ENCODE data around the gene FBXO36. TPM values are rescaled to one million over a fixed set of nuclear protein-coding genes. Genes with fewer than 3 reads are reported as not detected.
"Not testable (repeated sequence)": the region's sequence is repeated elsewhere in the genome, so short reads cannot be mapped to it uniquely, and the experiment has no call there.

Gene FBXO36
- total and polyA plus RNA-seq, 2 experiments from 2014 or later = 5.3 to 6.3 TPM

- H3K79me2 ChIP-seq (ENCODE audit: insufficient read depth) = no peaks in the 10 kb centered on the region
- DNase-seq = no peak
- 89 to 92% methylated on average over 6 of the region's 6 CpGs for WGBS, 2 experiments (ENCODE audit: low coverage in 1 of 2, low lambda C conversion rate in 2 of 2, missing lambda C conversion rate in 2 of 2)
- H3K4me2 ChIP-seq (ENCODE audit: unreplicated experiment) = no peak overlapping the region
- H3K9me2 ChIP-seq (ENCODE audit: insufficient read depth) = no peaks in the 10 kb centered on the region
- H3K9ac ChIP-seq = no peak overlapping the region
- no peaks in the 10 kb centered on the region for H3K36me3 ChIP-seq (ENCODE audit: low read depth)
- no peak overlapping the region for H3K27ac ChIP-seq
- H3F3A ChIP-seq (ENCODE audit: insufficient read depth) = no peaks in the 10 kb centered on the region
- H4K20me1 ChIP-seq (ENCODE audit: insufficient read depth) = no peaks in the 10 kb centered on the region
- H2AFZ ChIP-seq = no peak overlapping the region
- no peaks in the 10 kb centered on the region for H3K27me3 ChIP-seq (replicated peaks; ENCODE audit: insufficient read depth)
- TF ChIP-seq EZH2 (IDR thresholded peaks at IDR 0.05; ENCODE audit: insufficient read depth, poor library complexity, severe bottlenecking) = no peak
- TF ChIP-seq EZH2phosphoT487 (IDR thresholded peaks at IDR 0.05; ENCODE audit: insufficient read depth, low read depth) = no peak
- in situ Hi-C loops (cut with MboI) = no loop called here
- no peak overlapping the region for H3K4me3 ChIP-seq
- H3K9me3 ChIP-seq (ENCODE audit: low read depth) = no peaks in the 10 kb centered on the region
- H3K4me1 ChIP-seq (ENCODE audit: insufficient read depth) = no peaks in the 10 kb centered on the region
Measured at GRCh38 chr2:229952256-229952835, 30.0 kb downstream of the FBXO36 start.

- H3K79me2 ChIP-seq (ENCODE audit: insufficient read depth) = no peaks in the 10 kb centered on the region
- no peaks in the 10 kb centered on the region for H3K4me1 ChIP-seq (ENCODE audit: insufficient read depth)
- TF ChIP-seq EZH2 (IDR thresholded peaks at IDR 0.05; ENCODE audit: insufficient read depth, poor library complexity, severe bottlenecking) = no peak
- no peak for TF ChIP-seq EZH2phosphoT487 (IDR thresholded peaks at IDR 0.05; ENCODE audit: insufficient read depth, low read depth)
- H3K4me2 ChIP-seq (ENCODE audit: unreplicated experiment) = no peak overlapping the region
- no peak overlapping the region for H3K27ac ChIP-seq
- H3F3A ChIP-seq (ENCODE audit: insufficient read depth) = no peaks in the 10 kb centered on the region
- no peaks in the 10 kb centered on the region for H3K9me3 ChIP-seq (ENCODE audit: low read depth)
- no peak overlapping the region for H3K9ac ChIP-seq
- no peaks in the 10 kb centered on the region for H3K36me3 ChIP-seq (ENCODE audit: low read depth)
- in situ Hi-C loops (cut with MboI) = no loop called here
- no peak overlapping the region for H2AFZ ChIP-seq
- no peaks in the 10 kb centered on the region for H3K9me2 ChIP-seq (ENCODE audit: insufficient read depth)
- WGBS, 2 experiments (ENCODE audit: low coverage in 1 of 2, low lambda C conversion rate in 2 of 2, missing lambda C conversion rate in 2 of 2) = 89 to 95% methylated on average over 1 of the region's 1 CpG
- no peaks in the 10 kb centered on the region for H3K27me3 ChIP-seq (replicated peaks; ENCODE audit: insufficient read depth)
- H4K20me1 ChIP-seq (ENCODE audit: insufficient read depth) = no peaks in the 10 kb centered on the region
- H3K4me3 ChIP-seq = no peak overlapping the region
- DNase-seq = no peak
Measured at GRCh38 chr2:229955663-229956062, 33.4 kb downstream of the FBXO36 start.

GRCh38 chr2:229956491-229956890 lies 34.2 kb downstream of the FBXO36 start:
- Histone ChIP-seq H3K4me2 (ENCODE audit: unreplicated experiment) (no peak overlapping the region), H3K4me3 (no peak overlapping the region), H4K20me1 (ENCODE audit: insufficient read depth) (no peaks in the 10 kb centered on the region), H3K4me1 (ENCODE audit: insufficient read depth) (no peaks in the 10 kb centered on the region), H3K79me2 (ENCODE audit: insufficient read depth) (no peaks in the 10 kb centered on the region), H3K9me3 (ENCODE audit: low read depth) (no peaks in the 10 kb centered on the region), H3K27ac (no peak overlapping the region), H2AFZ (no peak overlapping the region), H3F3A (ENCODE audit: insufficient read depth) (no peaks in the 10 kb centered on the region), H3K27me3 (replicated peaks; ENCODE audit: insufficient read depth) (no peaks in the 10 kb centered on the region), H3K9ac (no peak overlapping the region), H3K9me2 (ENCODE audit: insufficient read depth) (no peaks in the 10 kb centered on the region), H3K36me3 (ENCODE audit: low read depth) (no peaks in the 10 kb centered on the region)
- in situ Hi-C loops (cut with MboI) = no loop called here
- TF ChIP-seq EZH2phosphoT487 (IDR thresholded peaks at IDR 0.05; ENCODE audit: insufficient read depth, low read depth) (no peak), EZH2 (IDR thresholded peaks at IDR 0.05; ENCODE audit: insufficient read depth, poor library complexity, severe bottlenecking) (no peak)
- no peak for DNase-seq
- WGBS, 2 experiments (ENCODE audit: low coverage in 1 of 2, low lambda C conversion rate in 2 of 2, missing lambda C conversion rate in 2 of 2) = 94 to 96% methylated on average over 3 of the region's 3 CpGs

GRCh38 chr2:229963596-229963995 lies 41.3 kb downstream of the FBXO36 start:
- H3K27me3 ChIP-seq (replicated peaks; ENCODE audit: insufficient read depth); H2AFZ ChIP-seq; H3K4me3 ChIP-seq; H3K9me2 ChIP-seq (ENCODE audit: insufficient read depth); H3K9ac ChIP-seq; H3K4me1 ChIP-seq (ENCODE audit: insufficient read depth); H3K36me3 ChIP-seq (ENCODE audit: low read depth); H3K27ac ChIP-seq; H3K4me2 ChIP-seq (ENCODE audit: unreplicated experiment); H4K20me1 ChIP-seq (ENCODE audit: insufficient read depth); H3K79me2 ChIP-seq (ENCODE audit: insufficient read depth); H3F3A ChIP-seq (ENCODE audit: insufficient read depth); in situ Hi-C loops (cut with MboI); H3K9me3 ChIP-seq (ENCODE audit: low read depth): not testable (repeated sequence)
- 97% methylated on average over 9 of the region's 9 CpGs for WGBS, 2 experiments (ENCODE audit: low coverage in 1 of 2, low lambda C conversion rate in 2 of 2, missing lambda C conversion rate in 2 of 2)
- DNase-seq = peak; percentile 17

GRCh38 chr2:229969921-229970320 lies 47.6 kb downstream of the FBXO36 start:
- Histone ChIP-seq H3K79me2 (ENCODE audit: insufficient read depth) (no peaks in the 10 kb centered on the region), H3K36me3 (ENCODE audit: low read depth) (no peaks in the 10 kb centered on the region), H3K9me3 (ENCODE audit: low read depth) (no peaks in the 10 kb centered on the region), H3K4me1 (ENCODE audit: insufficient read depth) (peaks cover 11% of the 10 kb centered on the region), H3F3A (ENCODE audit: insufficient read depth) (no peaks in the 10 kb centered on the region), H2AFZ (no peak overlapping the region), H3K9ac (no peak overlapping the region), H3K27me3 (replicated peaks; ENCODE audit: insufficient read depth) (no peaks in the 10 kb centered on the region), H3K27ac (no peak overlapping the region), H4K20me1 (ENCODE audit: insufficient read depth) (no peaks in the 10 kb centered on the region), H3K4me3 (no peak overlapping the region), H3K9me2 (ENCODE audit: insufficient read depth) (no peaks in the 10 kb centered on the region), H3K4me2 (ENCODE audit: unreplicated experiment) (no peak overlapping the region)
- TF ChIP-seq EZH2 (IDR thresholded peaks at IDR 0.05; ENCODE audit: insufficient read depth, poor library complexity, severe bottlenecking) = no peak
- no peak for TF ChIP-seq EZH2phosphoT487 (IDR thresholded peaks at IDR 0.05; ENCODE audit: insufficient read depth, low read depth)
- 93 to 94% methylated on average over 3 of the region's 3 CpGs for WGBS, 2 experiments (ENCODE audit: low coverage in 1 of 2, low lambda C conversion rate in 2 of 2, missing lambda C conversion rate in 2 of 2)
- no peak for DNase-seq
- in situ Hi-C loops (cut with MboI) = no loop called here

All from GM23248 (cell line).